DND-41 (cell line): ENCODE results near the gene SNCB.

Experiments used
- ATAC-seq: fragments of 200-7000 bp; cut with Tn5 transposase; 3 replicates; pipeline ENCODE4 v1.9.1; 2021; ENCODE audit warnings: low read depth; ENCODE audit not compliant: insufficient read depth
- DNase-seq: peaks from one replicate; pipeline ENCODE4 v3.0.0-alpha.2; 2020
- H2AFZ ChIP-seq: 2 replicates; pipeline ENCODE4 v1.6.0; 2012; ENCODE audit warnings: low read depth, low read length
- H3K27ac ChIP-seq: 2 replicates; pipeline ENCODE4 v1.5.1; 2012; ENCODE audit warnings: low read length, inconsistent platforms
- H3K27me3 ChIP-seq: fragments of 200-600 bp; sonication (generic); 2 replicates; pipeline ENCODE4 v1.6.0; 2012; ENCODE audit warnings: low read length, mild to moderate bottlenecking, inconsistent platforms; ENCODE audit not compliant: insufficient read depth, poor library complexity
- H3K36me3 ChIP-seq: 2 replicates; pipeline ENCODE4 v1.5.1; 2012; ENCODE audit warnings: low read length, inconsistent platforms; ENCODE audit not compliant: insufficient read depth
- H3K4me1 ChIP-seq: 2 replicates; pipeline ENCODE4 v1.5.1; 2012; ENCODE audit warnings: mild to moderate bottlenecking, low read length; ENCODE audit not compliant: insufficient read depth
- H3K4me2 ChIP-seq: 2 replicates; pipeline ENCODE4 v1.6.0; 2012; ENCODE audit warnings: mild to moderate bottlenecking, moderate library complexity, low read length, inconsistent platforms; ENCODE audit not compliant: insufficient read depth
- H3K4me3 ChIP-seq, 2 experiments: fragments of 200-600 bp in 1 of 2; shearing (Covaris generic) in 1 of 2; 2 replicates each; pipeline ENCODE4 v1.5.1; 2012 to 2016; ENCODE audit warnings: inconsistent platforms in 2 of 2, low read length in 2 of 2, mild to moderate bottlenecking in 2 of 2, low read depth in 1 of 2, moderate library complexity in 1 of 2
- H3K79me2 ChIP-seq: 2 replicates; pipeline ENCODE4 v1.6.0; 2012; ENCODE audit warnings: low read length, inconsistent platforms; ENCODE audit not compliant: insufficient read depth
- H3K9ac ChIP-seq: 2 replicates; pipeline ENCODE4 v1.6.0; 2012; ENCODE audit warnings: low read depth, mild to moderate bottlenecking, inconsistent platforms, low read length, moderate library complexity
- H3K9me3 ChIP-seq: 2 replicates; pipeline ENCODE4 v1.5.1; 2012; ENCODE audit warnings: low read length, moderate library complexity, mild to moderate bottlenecking, inconsistent platforms; ENCODE audit not compliant: insufficient read depth, severe bottlenecking
- H4K20me1 ChIP-seq: 2 replicates; pipeline ENCODE4 v1.6.0; 2012; ENCODE audit warnings: low read length; ENCODE audit not compliant: insufficient read depth
- CTCF ChIP-seq: IDR thresholded peaks from 2 replicates; pipeline ENCODE4 v1.5.1; 2012; ENCODE audit warnings: borderline replicate concordance, low read length, moderate library complexity, mild to moderate bottlenecking; ENCODE audit not compliant: poor library complexity, severe bottlenecking; ENCODE audit errors: extremely low read depth
- EZH2 ChIP-seq: IDR thresholded peaks from 3 replicates; pipeline ENCODE4 v1.6.1; 2012; ENCODE audit warnings: borderline replicate concordance, low read depth, mild to moderate bottlenecking, moderate library complexity, low read length, inconsistent platforms; ENCODE audit not compliant: severe bottlenecking

Gene SNCB

GRCh38 chr5:176606875-176607274, 23.5 kb downstream of the SNCB start:
- DNase-seq (no peak), ATAC-seq (no peak)
- no peaks in the 10 kb centered on the region for H3K9me3 ChIP-seq
- no peaks in the 10 kb centered on the region for H3K79me2 ChIP-seq
- peaks cover 16% of the 10 kb centered on the region for H3K27me3 ChIP-seq
- no peaks in the 10 kb centered on the region for H3K36me3 ChIP-seq
- H3K4me1 ChIP-seq: no peaks in the 10 kb centered on the region
- H3K4me3 ChIP-seq: no peak overlapping the region
- TF ChIP-seq CTCF (no peak), EZH2 (no peak)
- H4K20me1 ChIP-seq: no peaks in the 10 kb centered on the region; the same call in 1 of the 2 replicates
- no peak overlapping the region for H2AFZ ChIP-seq
- no peak overlapping the region for H3K27ac ChIP-seq
- no peak overlapping the region for H3K9ac ChIP-seq
- no peak overlapping the region for H3K4me2 ChIP-seq

- no peak overlapping the region for H3K4me3 ChIP-seq
- H3K27ac ChIP-seq: no peak overlapping the region
- H3K27me3 ChIP-seq: peaks cover 23% of the 10 kb centered on the region
- no peaks in the 10 kb centered on the region for H3K36me3 ChIP-seq
- H3K4me2 ChIP-seq: no peak overlapping the region
- H2AFZ ChIP-seq: no peak overlapping the region
- no peaks in the 10 kb centered on the region for H3K4me1 ChIP-seq
- H3K79me2 ChIP-seq: no peaks in the 10 kb centered on the region
- no peaks in the 10 kb centered on the region; the same call in 1 of the 2 replicates for H4K20me1 ChIP-seq
- H3K9ac ChIP-seq: no peak overlapping the region
- TF ChIP-seq CTCF (no peak), EZH2 (no peak)
- ATAC-seq (no peak), DNase-seq (no peak)
- H3K9me3 ChIP-seq: no peaks in the 10 kb centered on the region
Measured at GRCh38 chr5:176606032-176606431, 24.3 kb downstream of the SNCB start.

DNA sequence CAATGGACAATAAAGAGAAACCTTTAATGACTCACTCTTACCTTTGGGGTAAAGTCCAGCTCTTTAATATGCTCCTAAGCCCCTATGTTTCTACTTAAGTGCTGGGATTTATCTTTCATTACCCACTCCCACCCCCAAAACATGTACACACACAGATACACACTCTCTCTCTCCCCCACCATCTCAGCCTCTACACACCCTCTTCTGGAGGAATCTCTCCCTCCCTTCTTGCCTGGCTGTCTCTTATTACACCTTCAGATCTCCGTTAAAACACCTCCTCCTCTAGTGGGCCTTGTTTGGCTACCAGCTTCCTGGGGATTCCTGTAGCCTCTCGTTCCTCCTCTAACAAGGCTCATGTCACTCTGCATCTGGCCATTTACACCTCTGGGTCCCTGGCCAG, 27.2 kb downstream of the SNCB start:
- Histone ChIP-seq H2AFZ (no peak overlapping the region), H3K4me3 (no peak overlapping the region), H3K27ac (no peak overlapping the region), H3K9ac (no peak overlapping the region), H3K27me3 (peaks cover 19% of the 10 kb centered on the region), H3K36me3 (no peaks in the 10 kb centered on the region), H3K9me3 (no peaks in the 10 kb centered on the region), H3K4me2 (no peak overlapping the region), H4K20me1 (no peaks in the 10 kb centered on the region), H3K79me2 (no peaks in the 10 kb centered on the region), H3K4me1 (no peaks in the 10 kb centered on the region)
- ATAC-seq: no peak
- TF ChIP-seq CTCF (no peak), EZH2 (no peak)
- DNase-seq: no peak

- no peak for ATAC-seq
- H4K20me1 ChIP-seq: no peaks in the 10 kb centered on the region
- DNase-seq: no peak
Measured at GRCh38 chr5:176601901-176602482, 28.3 kb downstream of the SNCB start.

More at GRCh38 chr5:176601901-176602482, 28.3 kb downstream of the SNCB start:
- H3K4me3 ChIP-seq: no peak overlapping the region
- no peak overlapping the region for H3K27ac ChIP-seq
- H3K4me2 ChIP-seq: no peak overlapping the region
- H3K36me3 ChIP-seq: no peaks in the 10 kb centered on the region
- H3K79me2 ChIP-seq: no peaks in the 10 kb centered on the region
- no peak overlapping the region for H2AFZ ChIP-seq
- TF ChIP-seq EZH2 (no peak), CTCF (no peak)
- H3K4me1 ChIP-seq: no peaks in the 10 kb centered on the region
- H3K9ac ChIP-seq: no peak overlapping the region
- peaks cover 19% of the 10 kb centered on the region for H3K27me3 ChIP-seq
- no peaks in the 10 kb centered on the region for H3K9me3 ChIP-seq
